HS-5 (cell line): ENCODE results near the gene SFXN4.
A peak's percentile ranks its signal among the peaks of the same experiment; 100 is the strongest.
"Not testable (repeated sequence)": the region's sequence is repeated elsewhere in the genome, so short reads cannot be mapped to it uniquely, and the experiment has no call there.

ENCODE experiments used
- DNase-seq: peaks from one replicate; pipeline ENCODE4 v3.0.0-alpha.2; 2012; ENCODE audit warnings: low read depth

SFXN4 gene

GRCh38 chr10:119190954-119191785, 25.7 kb upstream of the SFXN4 start:
- DNase-seq = no peak

DNA sequence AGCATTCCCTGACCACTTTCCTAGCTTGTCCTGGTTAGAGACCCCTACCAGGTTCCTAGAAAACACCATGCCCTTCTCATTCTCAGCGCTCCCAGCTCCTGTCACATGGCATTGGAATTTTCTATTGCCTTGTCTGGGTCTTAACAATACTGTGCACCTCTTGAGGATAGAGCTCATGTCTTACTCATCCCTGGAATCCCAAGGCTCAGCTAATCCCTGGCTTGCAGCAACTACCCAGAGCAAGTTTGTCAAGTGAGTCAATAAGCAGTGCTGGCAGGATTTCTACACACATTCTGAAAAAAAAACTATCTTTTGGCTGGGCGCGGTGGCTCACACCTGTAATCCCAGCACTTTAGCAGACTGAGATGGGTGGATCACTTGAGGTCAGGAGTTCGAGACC, 24.8 kb upstream of the SFXN4 start:
- DNase-seq = peak; percentile 96

DNA sequence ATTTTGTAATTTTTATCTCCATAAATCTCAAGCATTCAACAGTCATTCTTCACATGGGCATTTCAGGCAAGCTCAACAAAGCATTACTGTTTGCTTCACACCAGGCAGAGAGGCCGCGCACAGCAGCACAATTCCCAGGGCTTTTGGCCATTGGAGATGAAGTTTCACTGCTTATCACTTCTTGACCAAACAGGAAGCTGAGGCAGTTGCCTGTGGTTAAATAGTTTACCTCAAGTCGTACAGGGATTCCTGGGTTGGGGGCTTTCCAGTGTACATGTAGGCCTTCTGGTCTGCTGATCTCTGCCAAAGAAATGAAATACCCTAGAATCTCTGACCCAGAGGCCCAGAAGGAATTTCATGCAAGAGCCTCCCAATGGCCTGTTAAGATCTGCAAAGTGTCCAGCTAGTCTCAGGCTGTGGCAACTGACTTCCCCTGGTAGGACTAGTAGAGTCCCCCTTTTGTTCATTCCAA, 24.3 kb upstream of the SFXN4 start:
- no peak for DNase-seq

DNA sequence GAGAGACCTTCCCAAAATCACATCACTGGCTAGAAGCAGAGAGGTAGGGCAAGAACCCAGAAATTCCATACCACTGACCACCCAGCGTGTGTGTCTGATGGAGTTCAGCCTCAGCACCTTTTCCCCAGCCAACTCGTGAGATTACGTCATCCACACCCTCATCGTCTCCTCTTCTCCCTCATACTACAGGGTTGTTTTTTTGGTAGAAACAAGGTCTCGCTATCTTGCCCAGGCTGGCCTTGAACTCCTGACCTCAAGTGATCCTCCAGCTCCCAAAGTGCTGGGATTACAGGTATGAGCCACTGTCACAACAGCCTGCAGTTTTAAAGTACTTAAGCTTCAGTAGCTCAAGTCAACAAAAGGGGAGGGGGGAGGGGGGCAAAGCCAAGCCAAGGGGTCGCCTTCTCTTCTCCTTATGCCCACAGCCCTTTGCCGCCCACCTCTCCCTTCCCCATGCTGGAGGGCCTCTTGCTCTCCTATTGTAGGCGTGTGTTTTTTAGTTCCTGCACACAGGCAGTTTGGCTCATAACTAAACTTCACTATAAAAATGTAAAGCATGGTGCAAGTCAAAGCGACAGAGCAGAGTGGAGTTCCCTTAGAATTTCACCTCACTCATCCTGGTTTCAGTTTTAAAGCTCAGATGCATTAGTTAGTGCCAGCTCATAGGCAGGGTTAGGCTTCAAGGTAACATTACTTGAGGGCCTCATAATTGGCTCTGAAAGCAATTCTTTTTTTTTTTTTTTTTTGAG, 18.3 kb upstream of the SFXN4 start:
- DNase-seq = no peak

GRCh38 chr10:119180850-119181400, 15.4 kb upstream of the SFXN4 start:
- not testable (repeated sequence) for DNase-seq

GRCh38 chr10:119178372-119179119, 13.0 kb upstream of the SFXN4 start, which contains the start of gene PRDX3:
PRDX3 (minus strand) TSS chr10:119178812; CDS start chr10:119178790, 22 bp downstream.
- DNase-seq = peak; percentile 60

DNA sequence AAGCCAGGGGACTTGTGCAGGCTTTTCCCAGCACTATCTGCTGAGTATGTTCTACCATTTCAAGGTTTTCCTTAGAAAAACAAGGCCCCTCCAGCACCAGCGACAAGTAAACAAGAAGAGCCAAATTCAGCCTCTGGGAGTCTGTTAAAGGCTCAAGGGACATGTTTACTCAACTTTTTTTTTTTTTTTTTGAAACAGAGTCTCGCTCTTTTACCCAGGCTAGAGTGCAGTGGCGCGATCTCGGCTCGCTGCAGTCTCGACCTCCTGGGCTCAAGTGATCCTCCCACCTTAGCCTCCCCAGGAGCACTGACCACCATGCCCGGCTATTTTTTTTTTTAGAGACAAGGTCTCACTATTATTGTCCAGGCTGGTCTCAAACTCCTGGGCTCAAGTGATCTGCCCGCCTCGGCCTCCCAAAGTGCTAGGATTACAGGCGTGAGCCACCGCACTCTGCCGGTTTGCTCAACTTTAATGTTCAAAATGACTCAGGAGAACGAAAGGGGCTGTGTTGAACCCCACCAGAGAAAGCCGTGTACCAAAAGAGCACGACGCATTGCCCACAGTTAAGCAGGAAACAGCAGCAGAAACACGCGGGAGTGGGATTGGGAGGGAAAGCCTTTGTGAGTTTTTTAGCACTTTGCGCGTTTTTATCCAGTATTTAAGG, 12.3 kb upstream of the SFXN4 start:
- DNase-seq = no peak

DNA sequence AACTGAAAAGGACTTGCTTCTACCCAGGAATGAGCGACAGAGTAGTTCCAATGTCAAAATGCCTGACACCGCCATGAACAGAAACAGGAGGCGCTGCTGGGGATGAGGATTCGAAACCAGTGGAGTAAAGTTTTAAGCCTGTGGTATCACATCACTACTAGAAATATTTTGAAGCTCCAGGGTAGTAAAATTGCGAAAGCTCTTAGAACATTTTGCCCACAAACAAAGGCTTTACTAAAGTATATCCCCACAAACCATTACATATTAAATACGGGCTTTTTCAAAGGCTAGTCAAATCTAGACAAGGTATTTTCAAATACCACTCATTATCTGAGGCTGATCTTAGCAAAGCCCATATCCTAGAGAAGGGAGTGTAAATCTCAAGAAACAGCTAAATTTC, 10.7 kb upstream of the SFXN4 start:
- DNase-seq = no peak

DNA sequence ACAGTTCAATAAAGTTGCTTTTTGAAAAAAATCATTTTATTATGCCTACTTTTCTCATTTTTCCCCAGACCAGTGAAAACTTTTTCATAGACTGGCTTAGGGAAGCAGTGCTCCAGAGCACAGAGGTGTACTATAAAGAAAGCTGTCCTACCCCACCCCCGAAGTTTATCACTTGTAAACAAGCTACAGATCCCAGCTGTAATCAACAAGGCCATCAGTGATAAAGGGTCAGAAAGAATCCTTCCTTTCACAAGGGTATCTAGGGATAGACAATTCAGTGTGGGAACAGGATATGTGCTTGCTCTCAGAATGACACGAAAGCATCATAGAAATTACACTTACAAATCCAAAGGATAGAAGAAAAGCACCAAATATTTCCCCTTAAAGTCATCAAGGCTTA, 8.6 kb upstream of the SFXN4 start:
- no peak for DNase-seq

- no peak for DNase-seq
Observed at GRCh38 chr10:119167041-119167440, 1.5 kb upstream of the SFXN4 start.

- DNase-seq = no peak
Observed at GRCh38 chr10:119166564-119166963, 1.1 kb upstream of the SFXN4 start.

- DNase-seq = no peak
Observed at GRCh38 chr10:119166118-119166500, 595 bp upstream of the SFXN4 start.

DNA sequence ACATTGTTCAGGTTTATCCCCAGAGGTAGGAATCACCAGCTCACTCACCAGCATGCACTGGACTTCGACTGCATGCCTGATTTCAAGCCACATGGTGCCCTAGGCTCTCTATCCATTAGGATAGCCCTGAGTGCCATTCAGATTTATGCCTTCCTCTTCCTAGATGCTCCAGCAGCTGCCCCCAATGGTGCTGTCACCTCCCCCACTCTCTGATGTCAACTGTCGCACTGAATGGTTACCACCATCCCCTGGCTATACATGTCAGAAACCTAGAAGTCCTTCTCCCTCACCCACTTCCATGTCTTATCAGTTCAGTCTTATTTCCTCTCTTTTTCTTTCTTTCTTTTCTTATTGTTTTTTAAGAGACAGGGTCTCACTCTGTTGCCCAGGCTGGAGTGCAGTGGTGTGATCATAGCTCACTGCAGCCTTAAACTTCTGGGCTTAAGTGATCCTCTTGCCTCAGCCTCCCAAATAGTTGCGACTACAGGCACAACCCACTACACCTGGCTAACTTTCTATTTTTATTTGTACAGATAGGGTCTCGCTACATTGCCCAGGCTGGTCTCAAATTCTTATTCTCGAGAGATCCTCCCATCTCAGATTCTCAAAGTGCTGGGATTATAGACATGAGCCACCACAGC, 2.9 kb downstream of the SFXN4 start:
- DNase-seq = no peak

- no peak for DNase-seq
Observed at GRCh38 chr10:119161680-119162451, 3.6 kb downstream of the SFXN4 start.

DNA sequence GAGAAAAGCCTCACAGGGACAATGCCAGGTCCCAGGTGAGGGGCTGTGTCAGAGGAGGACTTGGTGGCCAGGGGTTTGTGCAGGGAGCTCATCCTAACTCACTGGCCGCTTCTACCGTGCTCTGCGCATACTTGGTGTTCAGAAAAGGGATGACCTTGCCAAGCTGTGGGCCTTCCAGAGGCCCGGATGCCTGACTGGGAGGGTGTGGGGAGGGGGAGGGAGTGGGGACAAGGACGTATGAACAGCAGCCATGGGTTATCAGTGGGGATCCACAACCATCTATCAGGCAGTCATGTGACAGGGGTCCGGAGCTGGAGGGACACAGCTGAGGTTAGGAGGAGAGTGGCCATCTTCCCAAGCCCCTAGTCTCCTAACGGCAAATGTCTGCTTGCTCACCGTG, 6.2 kb downstream of the SFXN4 start:
- DNase-seq = no peak

- DNase-seq = no peak
Observed at GRCh38 chr10:119153661-119154060, 11.9 kb downstream of the SFXN4 start.

DNA sequence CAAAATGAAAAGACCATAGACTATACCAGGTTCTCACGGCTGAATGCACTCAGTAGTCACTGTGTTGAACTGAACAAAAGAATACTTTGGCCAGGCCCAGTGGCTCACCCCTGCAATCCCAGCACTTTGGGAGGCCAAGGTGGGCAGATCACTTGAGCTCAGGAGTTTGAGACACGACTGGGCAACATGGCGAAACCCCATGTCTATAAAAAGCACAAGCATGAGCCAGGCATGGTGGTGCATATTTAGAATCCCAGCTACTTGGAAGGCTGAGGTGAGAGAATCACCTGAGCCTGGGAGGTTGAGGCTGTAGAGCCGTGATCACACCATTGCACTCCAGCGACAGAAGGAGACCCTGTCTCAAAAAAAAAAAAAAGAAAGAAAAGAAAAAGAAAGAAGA, 12.5 kb downstream of the SFXN4 start:
- DNase-seq = no peak

GRCh38 chr10:119151601-119152000, 13.9 kb downstream of the SFXN4 start:
- DNase-seq = not testable (repeated sequence)

GRCh38 chr10:119149729-119150128, 15.8 kb downstream of the SFXN4 start:
- DNase-seq = no peak

GRCh38 chr10:119149157-119149556, 16.4 kb downstream of the SFXN4 start:
- DNase-seq = no peak
